ENCODE results near the gene SGSM2. TPM values are rescaled to one million over a fixed set of nuclear protein-coding genes. Genes with fewer than 3 reads are reported as not detected.

The SGSM2 gene
- total and polyA plus RNA-seq, 2 of the 13 experiments (the other 11 are each of a cell fraction or from before 2014, with no cell fraction given) = 30.4 to 51.3 TPM

- TF ChIP-seq NCOR1 (IDR thresholded peaks at IDR 0.05; ENCODE audit: borderline replicate concordance, low read length) (no peak), ZNF660 (CRISPR knock-in tag; IDR thresholded peaks at IDR 0.05; ENCODE audit: borderline replicate concordance, low read depth) (no peak), ZBTB7B (CRISPR knock-in tag; IDR thresholded peaks at IDR 0.05) (peak; percentile 40; the same call in 1 of the 2 replicates), ZNF614 (CRISPR knock-in tag; IDR thresholded peaks at IDR 0.05; ENCODE audit: borderline replicate concordance) (0 out of 2 replicates have a peak, but pooled peaks have one; percentile 52), ZC3H13 (CRISPR knock-in tag; IDR thresholded peaks at IDR 0.05) (no peak), SMAD9 (CRISPR knock-in tag; IDR thresholded peaks at IDR 0.05) (no peak), ZNF800 (CRISPR knock-in tag; IDR thresholded peaks at IDR 0.05) (no peak), ZNF562 (CRISPR knock-in tag; IDR thresholded peaks at IDR 0.05; ENCODE audit: borderline replicate concordance) (no peak), ZNF816 (CRISPR knock-in tag; IDR thresholded peaks at IDR 0.05; ENCODE audit: borderline replicate concordance) (no peak; the same call in 1 of the 2 replicates), NR0B2 (CRISPR knock-in tag; IDR thresholded peaks at IDR 0.05) (no peak; the same call in 1 of the 2 replicates), ZNF549 (CRISPR knock-in tag; IDR thresholded peaks at IDR 0.05) (no peak), ZNF18 (CRISPR knock-in tag; IDR thresholded peaks at IDR 0.05; ENCODE audit: insufficient replicate concordance) (peak; percentile 49), ZNF674 (CRISPR knock-in tag; IDR thresholded peaks at IDR 0.05; ENCODE audit: low read depth) (0 out of 2 replicates have a peak, but pooled peaks have one; percentile 85), ZNF138 (CRISPR knock-in tag; IDR thresholded peaks at IDR 0.05; ENCODE audit: low read depth) (peak; percentile 84; the same call in 1 of the 2 replicates), POGZ (CRISPR knock-in tag; IDR thresholded peaks at IDR 0.05) (0 out of 2 replicates have a peak, but pooled peaks have one; percentile 5), ZNF670 (CRISPR knock-in tag; IDR thresholded peaks at IDR 0.05; ENCODE audit: borderline replicate concordance) (no peak), ZNF570 (CRISPR knock-in tag; IDR thresholded peaks at IDR 0.05; ENCODE audit: borderline replicate concordance) (no peak), HNRNPH1 (optimal IDR thresholded peaks at IDR 0.05; ENCODE audit: low read depth, low read length) (no peak), TOPORS (CRISPR knock-in tag; IDR thresholded peaks at IDR 0.05) (peak; percentile 24; the same call in 1 of the 2 replicates), DZIP1 (CRISPR knock-in tag; IDR thresholded peaks at IDR 0.05) (no peak), ZNF234 (CRISPR knock-in tag; conservative IDR thresholded peaks at IDR 0.05) (peak; percentile 88)
Measured at GRCh38 chr17:2303204-2304188, 33.8 kb upstream of the SGSM2 start, which contains the start of the genes SMG6 and SRR (continued).

Data from HepG2 (cell line).